Activated CD4-positive, alpha-beta T cell treated with anti-CD3 and anti-CD28 coated beads, Interleukin-2, amount 50 U/mL, for 4 hours (primary cell): ENCODE measurements around the gene IL1RAPL2.
"Not testable (repeated sequence)": the region's sequence is repeated elsewhere in the genome, so short reads cannot be mapped to it uniquely, and the experiment has no call there.

ENCODE experiments used
- DNase-seq, 2 experiments: peaks; one replicate each; pipeline ENCODE4 v3.0.0-alpha.2; 2020

Gene IL1RAPL2

GRCh38 chrX:105189093-105189492 lies 623.1 kb downstream of the IL1RAPL2 start:
- DNase-seq: no peak

GRCh38 chrX:105190252-105190853 lies 624.4 kb downstream of the IL1RAPL2 start:
- DNase-seq: no peak

GRCh38 chrX:105191878-105192277 lies 625.9 kb downstream of the IL1RAPL2 start:
- no peak for DNase-seq

GRCh38 chrX:105209406-105209805 lies 643.4 kb downstream of the IL1RAPL2 start:
- DNase-seq: no peak

GRCh38 chrX:105210258-105210657 lies 644.3 kb downstream of the IL1RAPL2 start:
- DNase-seq: no peak

GRCh38 chrX:105211066-105211575 lies 645.1 kb downstream of the IL1RAPL2 start:
- no peak for DNase-seq

- DNase-seq: no peak
These were observed 653.7 kb downstream of the IL1RAPL2 start for GRCh38 chrX:105219454-105220401.

- DNase-seq: no peak
These were observed 654.6 kb downstream of the IL1RAPL2 start, which contains the start of gene TEX13A for GRCh38 chrX:105220636-105221035. Gene TEX13A, minus strand, starts transcription at chrX:105220694. Its CDS starts 297 bp downstream, at chrX:105220397.

- no peak for DNase-seq
These were observed 655.4 kb downstream of the IL1RAPL2 start for GRCh38 chrX:105221374-105221773.

GRCh38 chrX:105226499-105226898 lies 660.5 kb downstream of the IL1RAPL2 start:
- no peak for DNase-seq

GRCh38 chrX:105228602-105229001 lies 662.6 kb downstream of the IL1RAPL2 start:
- DNase-seq: no peak

- DNase-seq: no peak
These were observed 663.1 kb downstream of the IL1RAPL2 start for GRCh38 chrX:105229146-105229545.

- DNase-seq: not testable (repeated sequence)
These were observed 671.4 kb downstream of the IL1RAPL2 start for GRCh38 chrX:105237407-105237806.

GRCh38 chrX:105241056-105241455 lies 675.1 kb downstream of the IL1RAPL2 start:
- DNase-seq: no peak

- no peak for DNase-seq
These were observed 694.5 kb downstream of the IL1RAPL2 start for GRCh38 chrX:105260291-105261043.

- no peak for DNase-seq
These were observed 697.2 kb downstream of the IL1RAPL2 start for GRCh38 chrX:105263171-105263570.

- DNase-seq: no peak
These were observed 697.8 kb downstream of the IL1RAPL2 start for GRCh38 chrX:105263801-105264200.

GRCh38 chrX:105265093-105265492 lies 699.1 kb downstream of the IL1RAPL2 start:
- DNase-seq: no peak

GRCh38 chrX:105266456-105266855 lies 700.5 kb downstream of the IL1RAPL2 start:
- DNase-seq: no peak

- DNase-seq: no peak
These were observed 701.2 kb downstream of the IL1RAPL2 start for GRCh38 chrX:105267167-105267566.

GRCh38 chrX:105269386-105269785 lies 703.4 kb downstream of the IL1RAPL2 start:
- DNase-seq: no peak

- DNase-seq: no peak
These were observed 707.3 kb downstream of the IL1RAPL2 start for GRCh38 chrX:105273326-105273725.

GRCh38 chrX:105274091-105274490 lies 708.1 kb downstream of the IL1RAPL2 start:
- no peak for DNase-seq
